ENCODE results near the gene GRAMD4.
A peak's percentile ranks its signal among the peaks of the same experiment; 100 is the strongest.

GRAMD4 gene

DNA sequence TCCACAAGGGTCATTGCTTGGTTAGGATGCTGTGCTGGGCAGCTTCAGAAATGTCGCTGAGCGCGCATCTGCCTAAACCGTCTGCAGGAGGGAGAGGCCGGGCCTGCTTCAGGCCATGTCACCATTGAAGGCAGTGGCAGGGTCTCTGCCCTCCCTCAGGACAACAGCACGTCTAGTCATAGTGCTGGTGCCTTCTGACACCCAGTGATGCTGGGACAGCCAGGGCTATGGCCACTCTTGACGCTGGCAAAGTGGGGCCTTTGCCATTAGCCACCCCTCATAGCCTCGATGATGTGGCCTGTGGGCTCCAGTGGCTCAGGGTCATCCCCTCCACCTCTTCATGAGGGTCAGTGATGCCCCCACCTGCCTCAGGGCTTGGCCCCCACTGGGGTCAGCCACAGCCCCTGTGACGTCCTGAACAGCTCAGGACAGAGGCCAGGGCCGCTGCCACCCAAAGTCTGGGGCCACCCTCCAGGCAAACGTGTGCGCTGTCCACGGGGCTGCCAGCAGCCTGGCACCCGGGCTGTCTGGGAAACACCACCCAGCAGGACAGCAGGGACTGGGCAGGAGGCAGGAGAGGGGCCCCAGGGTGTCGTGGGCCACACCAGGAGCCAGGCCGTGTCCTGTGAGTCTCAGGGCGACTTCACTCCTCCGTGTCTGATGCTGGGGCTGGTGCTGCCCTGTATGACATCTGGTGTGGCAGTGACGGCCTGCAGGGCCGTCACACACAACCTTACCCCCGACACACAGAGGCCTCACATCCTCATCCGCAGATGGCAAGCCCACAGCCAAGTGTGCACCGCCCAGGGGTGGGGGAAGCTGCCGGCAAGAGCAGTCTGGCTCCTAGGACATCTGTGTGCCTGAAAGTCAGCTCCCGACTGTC is 75.4 kb downstream of the GRAMD4 start:
- DNase-seq = no peak

DNA sequence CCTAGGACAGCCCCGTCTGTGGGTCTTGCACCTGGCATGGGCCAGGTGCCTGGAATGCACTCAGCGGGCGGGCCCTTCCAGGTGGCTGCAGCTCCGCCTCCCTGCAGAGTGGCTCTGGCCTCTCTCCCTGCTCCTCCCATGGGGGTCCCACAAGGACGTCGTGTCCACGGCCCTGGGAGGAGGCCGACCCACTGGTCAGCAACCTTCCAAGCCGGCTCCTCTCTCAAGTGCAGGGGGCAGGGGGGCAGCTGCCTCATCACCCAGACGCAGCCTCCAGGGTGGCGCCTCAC is 76.0 kb downstream of the GRAMD4 start:
- no peak for DNase-seq

DNA sequence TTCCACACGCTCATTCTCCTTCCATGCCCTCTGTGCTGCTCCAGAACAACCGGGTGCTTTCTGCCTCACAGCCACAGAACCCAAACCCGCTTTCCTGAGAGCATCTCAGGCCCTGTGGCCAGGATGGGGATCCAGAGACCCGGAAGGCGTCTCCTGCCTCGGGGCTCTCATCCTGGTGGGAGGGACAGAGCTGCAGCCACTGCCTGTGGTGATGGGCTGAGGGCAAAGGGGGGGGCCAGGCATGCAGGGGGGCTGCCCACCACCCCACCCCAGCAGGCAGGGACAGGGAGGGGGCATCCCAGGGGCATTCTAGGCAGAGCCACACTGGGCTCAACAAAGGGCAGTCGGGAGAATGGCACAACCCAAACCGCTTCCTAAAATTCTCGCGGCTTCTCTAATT is 76.4 kb downstream of the GRAMD4 start:
- no peak for DNase-seq

DNA sequence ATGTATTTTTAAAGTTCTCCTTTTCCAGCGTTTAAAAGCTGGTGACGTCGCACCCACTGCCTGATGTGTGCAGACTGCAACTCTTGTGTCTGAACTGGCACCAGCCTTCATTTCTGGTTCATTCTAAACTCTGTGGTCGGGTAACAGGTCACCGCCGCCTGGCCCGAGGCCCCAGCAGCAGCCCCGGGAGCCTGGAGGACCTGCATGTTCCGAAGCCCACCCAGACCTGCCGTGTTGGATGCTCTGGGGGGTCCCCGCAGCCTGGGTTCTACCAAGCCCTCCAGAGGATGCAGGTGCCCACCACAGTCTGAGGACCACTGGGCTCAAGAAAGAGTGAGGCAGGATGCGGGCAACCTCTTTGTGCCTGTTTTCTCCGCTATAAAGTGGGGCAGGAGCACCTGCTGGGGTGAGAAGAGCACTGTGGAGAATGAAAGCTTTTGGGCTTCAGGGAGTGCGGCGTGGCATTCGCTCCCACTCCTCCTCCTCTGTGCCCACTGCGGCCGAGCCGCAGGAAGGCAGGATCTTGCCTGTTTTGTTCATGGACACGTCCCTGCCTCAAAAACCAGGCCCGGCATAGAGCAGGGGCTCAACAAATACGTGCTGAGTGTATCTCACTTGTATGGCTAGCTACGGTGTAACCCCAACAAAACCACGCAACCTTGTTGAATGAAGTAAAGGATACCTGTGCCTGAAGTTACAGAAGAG is 77.8 kb downstream of the GRAMD4 start:
- DNase-seq = no peak

DNA sequence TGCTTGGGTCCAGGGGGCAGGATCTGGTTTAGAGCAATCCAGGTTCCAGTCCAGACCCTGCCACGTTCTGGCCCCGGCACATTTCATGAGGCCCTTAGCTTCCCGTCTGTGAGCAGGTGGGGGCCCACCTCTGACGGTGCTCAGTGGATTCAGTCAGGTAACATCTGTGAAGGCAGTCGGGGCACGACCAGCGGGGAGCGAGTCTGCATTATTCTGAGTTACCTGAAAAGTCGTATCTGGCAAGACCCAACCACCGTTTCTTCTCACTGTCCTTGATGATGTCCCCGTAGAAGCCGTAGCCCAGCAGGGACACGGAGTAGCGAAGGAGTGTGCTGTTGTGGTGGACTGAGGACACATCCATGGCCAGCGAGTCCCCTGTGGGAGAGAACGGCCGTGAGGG is 78.9 kb downstream of the GRAMD4 start:
- no peak for DNase-seq

DNA sequence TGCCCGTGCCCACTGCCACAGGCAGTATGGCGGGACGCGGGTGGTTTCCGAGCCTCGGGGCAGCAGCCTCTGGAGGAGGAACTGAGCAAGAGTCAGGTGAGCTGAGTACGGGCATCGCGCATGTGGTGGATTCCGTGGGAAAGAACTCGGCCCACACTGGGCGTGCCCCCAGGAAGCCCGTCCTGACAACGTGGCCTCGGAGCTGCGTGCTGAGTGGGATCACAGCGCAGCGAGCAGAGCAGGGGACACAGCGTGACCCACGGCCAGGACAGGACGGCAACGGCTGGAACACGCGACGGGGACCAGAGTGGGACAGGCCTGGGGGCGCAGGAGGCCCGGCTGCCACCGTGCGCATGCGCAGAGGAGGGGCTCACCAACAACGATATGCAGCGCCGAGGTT is 81.1 kb downstream of the GRAMD4 start:
- no peak for DNase-seq

DNA sequence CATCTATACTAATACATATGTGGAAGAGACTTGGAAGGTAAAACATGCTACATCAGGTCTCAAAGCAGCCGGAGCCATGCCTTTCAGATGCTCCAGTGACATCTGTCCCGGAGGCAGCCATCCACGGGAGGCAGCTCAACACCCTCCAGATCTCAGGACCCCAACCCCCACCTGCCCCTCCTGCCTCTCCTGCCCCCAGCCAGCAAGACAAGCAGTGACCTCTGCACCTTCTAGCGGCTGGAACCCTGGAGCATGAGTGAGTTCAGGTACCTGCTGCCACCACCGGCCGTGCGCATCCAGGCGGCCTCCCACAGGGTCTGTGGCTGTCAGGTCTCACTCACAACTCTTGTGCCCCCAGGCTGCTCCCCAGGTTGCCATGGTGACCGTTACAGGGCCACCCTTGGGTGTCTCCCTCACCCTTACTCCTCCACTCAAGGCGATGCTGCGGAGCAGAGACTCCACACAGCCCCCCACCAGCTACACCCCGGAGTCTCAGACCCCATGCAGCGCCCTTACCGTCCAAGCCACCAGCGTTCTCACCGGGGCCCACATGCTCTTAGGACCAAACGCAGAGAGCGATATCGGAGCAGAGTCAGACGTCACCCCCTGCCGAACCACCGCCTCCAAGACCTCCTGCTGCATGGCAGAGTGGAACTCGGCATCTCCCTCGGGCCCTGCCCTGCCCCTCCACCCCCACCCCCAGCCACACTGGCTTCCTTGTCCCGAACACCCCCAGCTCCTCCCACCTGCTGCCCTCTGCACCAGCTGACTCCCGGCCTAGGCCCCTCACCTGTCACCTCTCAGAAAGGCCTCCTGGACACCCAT is 83.2 kb downstream of the GRAMD4 start:
- DNase-seq = no peak

DNA sequence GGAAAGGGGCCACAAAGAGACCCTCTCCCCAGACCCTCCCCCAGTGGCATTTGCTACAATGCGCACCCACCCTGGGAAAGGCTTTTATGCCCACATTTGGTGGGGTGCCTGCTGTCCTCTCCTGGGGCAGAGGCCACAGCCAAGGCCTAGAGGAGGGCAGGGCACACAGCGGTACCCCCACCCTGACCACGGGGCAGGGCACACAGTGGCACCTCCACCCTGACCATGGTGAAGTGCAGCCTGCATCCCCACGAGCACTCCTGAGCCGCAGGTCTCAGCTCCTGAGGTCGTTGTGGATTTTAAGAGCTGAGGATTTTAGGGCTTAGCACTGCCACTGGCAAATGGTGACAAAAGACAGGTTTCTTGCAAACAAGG is 83.8 kb downstream of the GRAMD4 start:
- no peak for DNase-seq

DNA sequence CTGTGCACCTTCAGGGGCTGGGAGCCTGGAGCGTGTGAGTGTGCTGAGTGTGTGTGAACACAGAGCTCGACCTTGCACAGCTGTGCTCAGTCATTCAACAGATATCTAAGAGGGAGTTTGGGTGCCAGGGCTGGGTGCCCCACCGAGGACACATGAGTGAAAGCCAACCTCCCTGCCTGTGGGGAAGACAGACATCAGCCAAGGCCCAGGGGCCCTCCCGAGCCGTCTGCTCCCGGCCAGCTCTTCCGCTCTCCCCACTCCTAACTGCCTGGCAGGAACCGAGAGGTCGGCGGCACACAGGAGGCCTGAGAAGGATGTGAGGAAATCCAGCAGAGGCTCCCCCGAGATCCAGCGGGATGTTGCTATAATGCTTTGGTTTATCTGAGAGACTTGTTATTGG is 85.9 kb downstream of the GRAMD4 start:
- no peak for DNase-seq

DNA sequence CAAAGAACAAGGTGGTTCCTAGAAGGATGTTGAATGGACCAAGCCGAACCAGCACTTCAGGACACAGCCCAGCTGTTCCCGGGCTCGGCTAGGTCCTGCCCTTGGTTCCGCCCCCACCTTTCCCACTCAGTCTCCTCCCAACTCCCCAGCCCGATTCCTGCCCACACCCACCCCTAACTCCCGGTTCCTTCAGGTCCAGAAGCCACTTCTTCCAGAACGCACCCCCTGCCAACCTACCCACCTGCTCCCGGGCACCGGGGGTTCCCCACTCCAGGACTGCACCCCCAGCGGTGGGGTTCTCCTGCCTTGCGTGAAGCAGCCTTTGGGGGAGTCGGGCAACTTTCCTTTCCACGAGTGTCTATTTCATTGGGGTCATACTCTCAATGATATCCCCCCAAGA is 87.1 kb downstream of the GRAMD4 start:
- DNase-seq = no peak

DNA sequence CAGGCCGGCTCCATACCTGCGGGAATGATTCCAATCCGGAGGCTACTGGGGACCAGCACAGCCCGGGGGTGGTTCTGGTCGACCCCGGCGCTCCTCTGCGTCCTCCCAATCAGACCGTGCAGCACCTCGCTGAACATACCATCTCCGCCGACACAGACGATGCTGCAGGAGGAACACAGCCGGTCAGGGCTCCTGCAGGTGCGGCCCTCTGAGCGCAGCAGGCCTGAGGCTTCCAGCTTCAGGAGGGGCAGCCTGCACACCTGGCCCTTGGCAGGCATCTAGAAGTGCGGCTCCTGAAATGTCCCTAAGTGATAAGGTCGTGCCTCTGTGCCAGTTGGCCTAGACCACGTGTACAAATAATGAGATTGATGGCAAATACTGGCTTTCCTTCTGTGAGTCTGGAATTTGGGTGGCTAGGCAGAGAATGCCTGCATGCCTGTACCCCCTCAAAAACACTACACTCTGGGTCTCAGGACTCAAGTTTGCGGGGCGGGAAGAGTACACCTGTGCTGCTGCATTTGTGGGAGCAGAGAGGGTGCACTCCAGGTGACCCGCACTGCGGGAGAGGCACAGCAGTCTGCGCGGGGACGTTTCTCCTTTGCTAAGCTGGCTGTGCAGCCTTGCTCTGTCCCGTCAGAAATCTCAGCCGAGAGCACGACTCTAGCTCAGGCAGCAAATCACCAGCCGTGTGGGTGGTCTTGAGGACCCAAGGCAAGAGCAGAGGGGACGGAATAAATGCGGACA is 87.8 kb downstream of the GRAMD4 start:
- no peak for DNase-seq

DNA sequence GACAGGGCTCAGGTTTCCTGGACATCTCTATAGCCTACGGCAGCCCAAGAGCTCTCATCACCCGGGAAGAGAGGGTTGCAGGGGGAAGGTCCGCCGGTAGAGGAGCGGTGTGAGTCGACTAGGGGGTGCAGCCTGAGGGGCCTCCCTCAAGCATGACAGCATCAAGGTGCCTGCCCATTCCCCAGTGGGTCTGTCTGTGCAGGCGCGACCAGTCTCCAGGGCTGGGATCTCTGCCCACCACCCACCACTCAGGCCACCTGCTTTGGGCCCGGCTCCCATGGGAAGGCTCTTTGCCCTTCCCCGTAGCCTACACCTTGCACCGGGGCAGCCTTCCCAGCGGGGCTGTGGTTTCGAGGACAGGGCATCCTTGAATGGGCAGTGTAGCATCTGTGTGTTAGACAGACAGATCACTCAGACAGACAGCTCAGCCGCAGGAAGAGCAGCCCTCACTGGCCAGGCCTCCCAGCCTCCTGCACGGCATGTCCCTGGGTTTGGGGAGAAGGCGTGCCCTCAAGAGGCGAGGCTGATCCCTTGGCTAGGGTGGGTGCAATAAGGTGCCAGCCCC is 88.7 kb downstream of the GRAMD4 start:
- DNase-seq = no peak

DNA sequence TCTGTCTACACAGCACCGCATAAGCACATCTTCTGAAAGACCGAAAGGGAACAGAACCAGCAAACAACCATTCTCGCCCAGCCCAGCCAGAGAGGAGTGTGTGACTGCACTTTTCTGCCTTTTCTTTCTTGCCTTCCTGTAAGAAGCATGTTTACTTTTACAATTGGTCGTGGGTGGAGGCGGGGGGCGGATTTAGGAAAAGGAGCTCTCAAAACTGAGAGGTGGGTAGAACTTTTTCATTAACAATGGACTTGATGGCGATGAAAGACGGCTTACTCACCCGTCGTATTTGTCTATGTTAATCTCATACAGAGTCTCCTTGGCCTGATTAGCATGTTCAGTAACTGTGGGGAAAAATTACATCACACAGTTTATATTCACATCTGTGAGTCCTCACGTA is 90.6 kb downstream of the GRAMD4 start:
- DNase-seq = no peak

DNA sequence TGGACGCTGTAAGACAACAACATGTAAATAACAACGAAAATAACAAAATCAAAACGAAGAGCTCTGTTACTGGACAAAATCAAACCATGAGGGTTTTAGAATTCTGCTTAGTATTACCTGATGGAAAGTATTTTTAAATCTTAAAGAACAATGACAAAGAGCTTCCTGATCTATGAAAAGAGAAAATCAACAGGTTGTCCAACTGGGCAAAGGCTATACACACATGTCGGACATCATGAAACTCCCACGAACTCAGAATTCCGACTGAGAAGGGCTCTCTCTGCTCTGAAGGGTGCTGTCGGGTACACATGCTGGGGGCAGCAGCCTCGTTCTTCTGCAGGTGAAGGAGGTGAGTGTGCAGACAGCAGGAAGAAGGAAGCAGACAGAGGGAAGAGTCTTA is 92.1 kb downstream of the GRAMD4 start:
- no peak for DNase-seq

DNA sequence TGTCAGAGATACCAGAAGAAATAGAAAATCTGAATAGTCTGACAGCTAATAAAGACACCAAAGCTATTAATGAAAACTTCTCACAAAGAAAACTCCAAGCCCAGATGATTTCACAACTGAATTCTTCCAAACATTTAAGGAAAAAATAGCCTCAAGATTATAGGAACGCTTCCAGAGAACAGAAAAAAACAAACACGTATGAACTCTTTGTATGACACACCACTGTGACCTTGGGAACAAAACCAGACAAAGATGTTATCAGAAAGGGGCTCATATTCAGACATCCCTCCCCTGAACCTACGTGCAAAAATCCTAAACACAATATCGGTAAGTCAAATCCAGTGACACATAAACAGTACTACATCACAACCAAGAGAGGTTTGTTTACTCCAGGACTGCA is 94.4 kb downstream of the GRAMD4 start:
- no peak for DNase-seq

DNA sequence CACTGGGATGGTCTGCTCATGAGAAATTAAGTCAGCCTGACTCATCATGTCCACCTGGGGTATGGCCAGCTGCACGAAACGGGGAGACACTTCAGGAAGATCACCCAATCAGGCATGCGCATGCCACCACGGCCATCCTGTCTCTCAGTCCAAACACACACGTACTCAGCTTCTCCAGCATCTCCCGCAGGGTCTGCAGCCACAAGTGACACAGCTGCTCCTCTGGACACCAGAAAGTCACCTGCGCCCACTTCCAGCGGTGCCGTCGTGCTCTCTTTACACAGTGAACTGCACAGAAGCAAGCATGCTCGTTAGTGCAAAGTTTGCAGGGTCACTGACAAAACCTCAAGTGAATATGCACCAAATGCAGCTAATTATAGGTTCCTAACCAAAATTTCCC is 99.7 kb downstream of the GRAMD4 start:
- no peak for DNase-seq

DNA sequence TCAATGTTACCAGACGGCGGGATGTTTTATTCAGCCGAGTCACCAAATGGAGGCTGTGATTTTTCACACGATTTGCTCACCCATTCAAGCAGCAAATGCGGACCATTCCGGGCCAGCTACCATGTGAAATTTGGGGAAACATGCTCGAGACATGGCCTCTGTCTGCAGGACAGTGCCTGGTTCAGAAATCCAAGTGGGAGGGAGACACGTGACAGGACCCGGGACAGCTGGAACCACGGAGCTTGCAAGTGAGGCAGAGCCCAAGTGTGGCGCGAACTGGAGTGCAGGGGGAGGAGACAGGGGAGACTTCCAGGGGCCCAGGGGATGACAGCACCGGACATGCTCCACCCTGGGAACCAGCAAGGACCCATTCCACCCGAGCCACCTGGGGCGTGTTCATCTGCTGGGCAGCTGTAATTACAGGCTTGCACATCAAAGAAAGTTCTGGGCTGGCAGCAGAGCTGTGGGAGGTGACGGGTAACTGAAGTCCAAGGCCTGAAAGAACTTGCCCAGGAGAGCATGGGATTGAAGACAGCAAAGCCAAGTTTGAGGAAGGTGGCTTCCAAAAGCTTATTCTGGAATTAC is 101.4 kb downstream of the GRAMD4 start:
- no peak for DNase-seq

DNA sequence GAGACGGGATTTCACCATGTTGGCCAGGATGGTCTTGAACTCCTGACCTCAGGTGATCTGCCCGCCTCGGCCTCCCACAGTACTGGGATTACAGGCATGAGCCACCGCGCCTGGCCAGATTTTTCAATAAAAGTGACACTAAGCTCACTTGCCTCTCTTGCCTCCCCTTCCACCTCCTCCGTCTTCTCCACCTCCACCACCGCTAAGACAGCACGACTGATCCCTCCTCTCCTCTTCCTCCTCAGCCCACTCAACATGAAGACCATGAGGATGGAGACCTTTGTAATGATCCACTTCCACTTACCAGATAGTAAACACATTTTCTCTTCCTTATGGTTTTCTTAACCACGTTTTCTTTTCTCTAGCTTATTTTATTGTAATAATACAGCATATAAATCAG is 103.7 kb downstream of the GRAMD4 start:
- DNase-seq = no peak

DNA sequence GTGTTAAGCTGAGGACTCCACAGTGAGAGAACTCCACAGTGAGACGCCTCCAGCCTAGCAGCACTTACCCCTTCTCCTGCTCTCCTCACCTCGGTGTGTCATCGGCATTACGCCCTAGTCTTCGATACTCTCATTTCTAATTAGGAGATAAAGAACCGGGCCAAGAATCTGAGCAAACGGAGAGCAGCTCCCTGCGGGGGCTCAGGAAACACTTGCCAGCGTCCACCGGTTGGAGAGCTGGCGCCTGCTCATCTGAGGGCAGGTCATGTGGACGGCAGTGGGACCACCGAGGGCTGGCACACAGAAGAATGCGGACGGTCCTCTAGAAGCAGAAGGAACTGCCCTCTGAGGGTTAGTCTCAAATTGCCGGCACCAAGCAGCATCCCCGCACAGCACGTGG is 104.9 kb downstream of the GRAMD4 start:
- DNase-seq = no peak

DNA sequence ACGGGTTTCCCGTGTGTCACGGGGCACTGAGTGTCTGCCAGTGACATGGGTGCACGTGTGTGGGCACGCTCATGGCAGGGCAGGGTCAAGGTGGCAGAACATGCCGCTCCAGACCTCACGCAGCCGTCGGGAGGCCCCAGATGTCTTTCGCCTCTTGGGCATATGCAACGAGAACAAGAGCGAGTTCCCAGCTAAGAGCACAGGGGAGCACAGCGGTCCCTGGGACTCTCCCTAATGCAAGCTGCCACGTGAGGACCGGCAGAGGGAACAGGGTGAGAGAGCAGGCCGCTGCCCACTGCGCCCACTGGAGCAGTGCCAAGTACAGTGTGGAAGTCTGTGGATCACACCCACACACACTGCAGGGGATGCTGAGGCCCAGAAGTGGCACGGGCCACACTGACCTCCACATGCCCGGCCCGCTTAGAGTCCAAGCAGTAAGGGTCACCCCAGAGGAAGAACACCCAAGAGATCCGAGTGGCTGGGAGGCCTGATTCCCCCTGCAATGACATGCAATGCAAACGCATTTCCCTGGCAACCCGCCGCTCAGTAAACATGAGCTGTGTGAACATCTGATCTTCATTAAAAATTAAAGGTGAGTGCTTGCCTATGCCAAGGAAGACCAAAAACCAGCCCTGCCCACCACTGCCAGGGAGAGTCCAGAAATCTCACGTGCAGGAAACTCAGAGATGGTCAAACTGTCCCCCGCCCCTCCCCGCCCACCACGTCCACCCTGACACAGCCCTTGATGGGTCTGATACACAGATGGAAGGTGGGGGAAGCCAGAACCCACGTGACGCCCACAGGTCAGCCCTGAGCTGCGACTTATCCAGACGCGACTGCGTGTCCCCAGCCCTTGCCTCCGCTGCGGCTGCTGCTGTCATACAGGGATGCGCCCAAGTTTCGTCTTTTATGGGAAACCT is 106.1 kb downstream of the GRAMD4 start:
- peak; percentile 43 for DNase-seq

DNA sequence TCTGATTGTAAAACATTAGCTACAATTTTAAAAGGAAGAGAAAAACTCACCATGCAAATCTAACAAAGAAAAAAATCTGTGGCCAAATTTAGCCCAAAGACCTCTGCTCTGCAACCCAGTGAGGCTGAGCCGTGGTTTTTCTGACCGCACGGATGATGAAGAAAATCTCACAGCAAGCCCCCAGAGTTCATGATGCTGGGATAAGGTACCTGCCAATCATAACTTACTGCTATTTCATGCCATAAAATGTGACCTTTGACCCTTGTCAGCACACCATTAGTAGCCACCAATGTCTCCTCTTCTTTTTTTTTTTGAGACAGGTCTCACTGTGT is 106.8 kb downstream of the GRAMD4 start:
- DNase-seq = no peak

Data from NCI-H1092 treated with DMSO at 0.1 percent for 48 hours (cell line).